Caco-2 (cell line): ENCODE data around the gene COL9A3. TPM values are rescaled to one million over a fixed set of nuclear protein-coding genes. Genes with fewer than 3 reads are reported as not detected.

Experiments used
- BruUV-seq: library from RNA; stranded (reverse); fragments of 400-500 nt; replicated peaks from 2 replicates; lab custom pipeline; 2021; lab: Mats Ljungman, UMichigan
- CTCF ChIA-PET: fragments of 300-600 bp; sonication (Branson Sonifier 250); formaldehyde crosslinking; loops from one replicate; lab custom pipeline; 2022; ENCODE audit warnings: antibody characterized with exemption; lab: Charles Lee
- POLR2A ChIA-PET: fragments of 300-600 bp; sonication (Branson Sonifier 250); formaldehyde crosslinking; loops from one replicate; lab custom pipeline; 2022; ENCODE audit warnings: antibody characterized with exemption; lab: Charles Lee
- DNase-seq, 2 experiments: peaks; one replicate each; pipeline versions ENCODE4 v3.0.0 to v3.0.0-alpha.2; 2020 to 2022
- H3K27me3 ChIP-seq: replicated peaks from 2 replicates; pipeline ENCODE4 v1.6.0; 2011; ENCODE audit warnings: low read length; ENCODE audit not compliant: control insufficient read depth, insufficient read depth
- H3K36me3 ChIP-seq: 2 replicates; pipeline ENCODE4 v1.5.1; 2011; ENCODE audit warnings: low read length; ENCODE audit not compliant: control insufficient read depth, insufficient read depth
- H3K4me1 ChIP-seq: fragments of 250-450 bp; sonication (Bioruptor Pico); 2 replicates; pipeline ENCODE4 v1.5.1; 2020; ENCODE audit warnings: mild to moderate bottlenecking
- H3K4me3 ChIP-seq: 2 replicates; pipeline ENCODE4 v1.5.1; 2011; ENCODE audit warnings: low read depth, mild to moderate bottlenecking, control low read depth, low read length
- H3K9me3 ChIP-seq: fragments of 250-450 bp; sonication (Bioruptor Pico); 2 replicates; pipeline ENCODE4 v1.5.1; 2020; ENCODE audit warnings: mild to moderate bottlenecking, moderate library complexity
- H3K27ac Mint-ChIP-seq: one replicate; pipeline ENCODE4 v1.8.0; 2022; ENCODE audit warnings: mixed read lengths; ENCODE audit not compliant: unreplicated experiment
- H3K27me3 Mint-ChIP-seq: one replicate; pipeline ENCODE4 v1.8.0; 2022; ENCODE audit warnings: mixed read lengths; ENCODE audit not compliant: insufficient read depth, unreplicated experiment
- H3K36me3 Mint-ChIP-seq: one replicate; pipeline ENCODE4 v1.8.0; 2022; ENCODE audit warnings: mild to moderate bottlenecking, mixed read lengths; ENCODE audit not compliant: insufficient read depth, unreplicated experiment
- H3K4me1 Mint-ChIP-seq: one replicate; pipeline ENCODE4 v1.8.0; 2022; ENCODE audit warnings: low read depth, mixed read lengths; ENCODE audit not compliant: unreplicated experiment
- H3K4me3 Mint-ChIP-seq: one replicate; pipeline ENCODE4 v1.8.0; 2022; ENCODE audit warnings: mild to moderate bottlenecking, moderate library complexity, mixed read lengths; ENCODE audit not compliant: unreplicated experiment
- H3K9me3 Mint-ChIP-seq: one replicate; pipeline ENCODE4 v1.8.0; 2022; ENCODE audit warnings: mixed read lengths; ENCODE audit not compliant: unreplicated experiment
- intact Hi-C: fragments of 100-400 bp; cut with micrococcal nuclease; formaldehyde crosslinking; loops from one replicate; pipeline ENCODE4 v1.10.0; 2022; ENCODE audit not compliant: unreplicated experiment
- total RNA-seq: library from RNA; stranded (reverse); gene quantifications from 2 replicates; pipeline ENCODE4 v1.2.3, GENCODE V29; 2022
- TF ChIP-seq, protein P1 (sequence below), 2 experiments: fragments of 200-600 bp in 1 of 2; IDR thresholded peaks; 1 replicate in 1 of 2; 2 replicates in 1 of 2; pipeline versions ENCODE4 v1.5.1 to v1.8.0; 2011 to 2022; ENCODE audit warnings: antibody characterized with exemption in 1 of 2, control low read depth in 1 of 2, inconsistent platforms in 1 of 2, low read depth in 1 of 2, low read length in 1 of 2, mild to moderate bottlenecking in 1 of 2, moderate library complexity in 1 of 2; ENCODE audit not compliant: insufficient read depth in 1 of 2, severe bottlenecking in 1 of 2, unreplicated experiment in 1 of 2

The COL9A3 gene
- total RNA-seq, 1 experiment from 2014 or later: 6.4 TPM

GRCh38 chr20:62776035-62776691 lies 40.7 kb upstream of the COL9A3 start:
- POLR2A ChIA-PET: no interaction called here
- no peaks in the 10 kb centered on the region for H3K36me3 Mint-ChIP-seq
- Histone ChIP-seq H3K27me3 (peaks cover 2% of the 10 kb centered on the region), H3K36me3 (no peaks in the 10 kb centered on the region), H3K9me3 (0 out of 2 replicates have a peak, but pooled peaks cover 4% of the 10 kb centered on the region), H3K4me1 (no peaks in the 10 kb centered on the region), H3K4me3 (no peak overlapping the region)
- intact Hi-C loops: no loop called here
- no peak for DNase-seq
- no TSS peak for BruUV-seq
- H3K4me1 Mint-ChIP-seq: peaks cover 7% of the 10 kb centered on the region
- H3K27me3 Mint-ChIP-seq: peaks cover 10% of the 10 kb centered on the region
- no peak overlapping the region for H3K4me3 Mint-ChIP-seq
- H3K27ac Mint-ChIP-seq: no peak overlapping the region
- CTCF ChIA-PET: interaction anchor here (1.0 kb wide), 1 partner anchor 15 kb away, joined by 4 read pairs; no protein-coding TSS in a partner anchor
- TF ChIP-seq, protein P1, sequence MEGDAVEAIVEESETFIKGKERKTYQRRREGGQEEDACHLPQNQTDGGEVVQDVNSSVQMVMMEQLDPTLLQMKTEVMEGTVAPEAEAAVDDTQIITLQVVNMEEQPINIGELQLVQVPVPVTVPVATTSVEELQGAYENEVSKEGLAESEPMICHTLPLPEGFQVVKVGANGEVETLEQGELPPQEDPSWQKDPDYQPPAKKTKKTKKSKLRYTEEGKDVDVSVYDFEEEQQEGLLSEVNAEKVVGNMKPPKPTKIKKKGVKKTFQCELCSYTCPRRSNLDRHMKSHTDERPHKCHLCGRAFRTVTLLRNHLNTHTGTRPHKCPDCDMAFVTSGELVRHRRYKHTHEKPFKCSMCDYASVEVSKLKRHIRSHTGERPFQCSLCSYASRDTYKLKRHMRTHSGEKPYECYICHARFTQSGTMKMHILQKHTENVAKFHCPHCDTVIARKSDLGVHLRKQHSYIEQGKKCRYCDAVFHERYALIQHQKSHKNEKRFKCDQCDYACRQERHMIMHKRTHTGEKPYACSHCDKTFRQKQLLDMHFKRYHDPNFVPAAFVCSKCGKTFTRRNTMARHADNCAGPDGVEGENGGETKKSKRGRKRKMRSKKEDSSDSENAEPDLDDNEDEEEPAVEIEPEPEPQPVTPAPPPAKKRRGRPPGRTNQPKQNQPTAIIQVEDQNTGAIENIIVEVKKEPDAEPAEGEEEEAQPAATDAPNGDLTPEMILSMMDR (IDR thresholded peaks at IDR 0.05; ENCODE audit: insufficient read depth in 1 of 2, low read depth in 1 of 2, low read length in 1 of 2, severe bottlenecking in 1 of 2, unreplicated experiment in 1 of 2): no peak
- H3K9me3 Mint-ChIP-seq: peaks cover 11% of the 10 kb centered on the region

DNA sequence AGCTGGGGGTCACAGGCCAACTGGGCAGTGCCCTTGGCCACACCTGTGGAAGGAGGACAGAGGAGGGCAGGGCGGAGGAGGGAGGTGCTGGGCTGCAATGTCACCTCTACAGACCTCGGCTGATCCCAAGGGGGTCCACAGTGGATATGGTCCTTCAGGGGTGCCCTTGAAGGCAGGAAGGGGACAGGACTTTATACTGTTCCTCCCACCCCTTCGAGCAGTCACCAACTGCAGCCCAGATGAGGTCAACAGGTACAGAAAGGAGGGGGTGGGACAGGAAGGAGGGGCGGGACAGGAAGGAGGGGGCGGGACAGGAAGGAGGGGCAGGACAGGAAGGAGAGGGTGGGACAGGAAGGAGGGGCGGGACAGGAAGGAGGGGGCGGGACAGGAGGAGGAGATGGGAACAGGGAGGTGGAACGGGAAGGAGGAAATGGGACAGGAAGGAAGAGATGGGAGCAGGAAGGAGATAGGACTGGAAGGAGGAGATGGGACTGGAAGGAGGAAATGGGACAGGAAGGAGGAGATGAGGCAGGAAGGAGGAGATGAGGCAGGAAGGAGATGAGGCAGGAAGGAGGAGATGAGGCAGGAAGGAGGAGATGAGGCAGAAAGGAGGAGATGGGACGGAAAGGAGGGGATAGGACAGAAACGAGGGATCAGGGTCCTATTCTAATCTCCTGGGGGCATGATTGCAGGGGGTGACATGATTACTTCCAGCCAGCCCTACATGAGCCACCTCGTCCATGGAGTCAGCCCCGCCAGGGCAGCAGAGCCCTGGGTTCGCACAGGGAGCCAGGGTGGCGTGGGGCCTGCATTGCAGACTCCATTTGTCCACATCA lies 39.9 kb upstream of the COL9A3 start:
- H3K9me3 ChIP-seq: 0 out of 2 replicates have a peak, but pooled peaks cover 4% of the 10 kb centered on the region
- peaks cover 7% of the 10 kb centered on the region for H3K27me3 Mint-ChIP-seq
- TF ChIP-seq, protein P1 (IDR thresholded peaks at IDR 0.05; ENCODE audit: insufficient read depth in 1 of 2, low read depth in 1 of 2, low read length in 1 of 2, severe bottlenecking in 1 of 2, unreplicated experiment in 1 of 2): no peak
- H3K4me1 Mint-ChIP-seq: peaks cover 7% of the 10 kb centered on the region
- no peak overlapping the region for H3K4me3 ChIP-seq
- POLR2A ChIA-PET: no interaction called here
- intact Hi-C loops: no loop called here
- H3K27me3 ChIP-seq: peaks cover under 1% of the 10 kb centered on the region
- H3K4me1 ChIP-seq: no peaks in the 10 kb centered on the region
- no peaks in the 10 kb centered on the region for H3K36me3 ChIP-seq
- CTCF ChIA-PET: no interaction called here
- peaks cover 11% of the 10 kb centered on the region for H3K9me3 Mint-ChIP-seq
- BruUV-seq: no TSS peak
- peak overlapping the region; percentile 41 for H3K4me3 Mint-ChIP-seq
- peak in 1 of 2 experiments; percentile 91 for DNase-seq
- no peak overlapping the region for H3K27ac Mint-ChIP-seq
- no peaks in the 10 kb centered on the region for H3K36me3 Mint-ChIP-seq

GRCh38 chr20:62777528-62777830 lies 39.4 kb upstream of the COL9A3 start:
- no peak overlapping the region for H3K27ac Mint-ChIP-seq
- peaks cover 11% of the 10 kb centered on the region for H3K9me3 Mint-ChIP-seq
- no peaks in the 10 kb centered on the region for H3K36me3 ChIP-seq
- no peaks in the 10 kb centered on the region for H3K36me3 Mint-ChIP-seq
- ChIA-PET POLR2A (no interaction called here), CTCF (no interaction called here)
- DNase-seq: no peak
- no peak overlapping the region for H3K4me3 ChIP-seq
- peaks cover 7% of the 10 kb centered on the region for H3K27me3 Mint-ChIP-seq
- intact Hi-C loops: no loop called here
- TF ChIP-seq, protein P1 (IDR thresholded peaks at IDR 0.05; ENCODE audit: insufficient read depth in 1 of 2, low read depth in 1 of 2, low read length in 1 of 2, severe bottlenecking in 1 of 2, unreplicated experiment in 1 of 2): no peak
- no peak overlapping the region for H3K4me3 Mint-ChIP-seq
- no peaks in the 10 kb centered on the region; the same call in 1 of the 2 replicates for H3K27me3 ChIP-seq
- 0 out of 2 replicates have a peak, but pooled peaks cover 4% of the 10 kb centered on the region for H3K9me3 ChIP-seq
- H3K4me1 ChIP-seq: no peaks in the 10 kb centered on the region
- H3K4me1 Mint-ChIP-seq: peaks cover 7% of the 10 kb centered on the region
- BruUV-seq: no TSS peak
